GM18517 (cell line): ENCODE measurements around the gene NFATC1.

Experiments
- ATAC-seq: cut with Tn5 transposase; IDR thresholded peaks from one replicate; pipeline ENCODE4 v1.9.1; 2021; ENCODE audit warnings: mild to moderate bottlenecking, moderate library complexity; ENCODE audit not compliant: unreplicated experiment

NFATC1 gene

GRCh38 chr18:79484661-79485621, 89.2 kb downstream of the NFATC1 start:
- ATAC-seq: no peak

DNA sequence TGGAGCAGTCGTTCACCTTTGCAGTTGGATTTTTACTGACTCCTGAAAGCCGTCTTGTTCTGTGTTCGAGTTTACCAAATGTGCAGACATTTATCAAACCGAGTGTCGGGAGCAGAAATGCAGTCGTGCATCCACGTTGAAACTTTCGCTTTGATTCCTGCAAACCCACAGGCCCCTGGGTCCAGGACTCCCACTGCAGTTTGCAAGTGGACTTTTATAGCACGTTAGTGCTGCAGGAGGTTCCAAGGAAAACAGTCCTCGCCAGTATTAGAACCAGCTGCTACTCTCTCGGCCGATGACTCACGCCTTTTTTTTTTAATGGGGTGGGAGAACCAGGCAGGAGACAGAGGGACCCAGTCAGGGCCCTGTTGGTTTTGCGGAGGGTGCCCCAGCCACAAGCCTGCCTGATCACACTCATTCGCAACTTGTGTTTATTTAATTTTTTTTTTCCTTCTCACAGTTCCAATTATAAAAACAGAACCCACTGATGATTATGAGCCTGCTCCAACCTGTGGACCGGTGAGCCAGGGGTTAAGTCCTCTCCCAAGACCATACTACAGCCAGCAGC, 90.1 kb downstream of the NFATC1 start:
- no peak for ATAC-seq

GRCh38 chr18:79486356-79487182, 90.8 kb downstream of the NFATC1 start:
- no peak for ATAC-seq

- no peak for ATAC-seq
Measured at GRCh38 chr18:79487183-79487800, 91.6 kb downstream of the NFATC1 start.

DNA sequence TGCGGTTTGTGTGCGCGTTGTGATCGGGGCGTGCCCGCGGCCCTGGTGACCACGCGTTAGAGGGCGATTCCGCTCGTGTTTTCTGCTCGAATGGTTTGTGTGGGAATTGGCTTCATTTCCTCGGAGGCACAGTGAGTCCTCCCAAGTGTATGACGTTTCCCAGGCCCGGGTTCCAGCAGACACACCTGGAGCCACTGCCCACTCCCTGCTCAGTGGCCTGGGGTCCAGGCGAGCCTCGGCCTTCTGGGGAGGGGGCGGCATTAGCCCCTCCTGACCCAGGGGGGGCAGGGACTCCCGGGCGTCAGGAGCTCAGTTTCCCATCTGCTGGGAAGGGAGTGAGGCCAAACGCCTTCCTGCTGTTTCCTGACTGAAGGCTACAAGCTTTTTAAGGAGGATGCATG, 92.1 kb downstream of the NFATC1 start:
- ATAC-seq: no peak

DNA sequence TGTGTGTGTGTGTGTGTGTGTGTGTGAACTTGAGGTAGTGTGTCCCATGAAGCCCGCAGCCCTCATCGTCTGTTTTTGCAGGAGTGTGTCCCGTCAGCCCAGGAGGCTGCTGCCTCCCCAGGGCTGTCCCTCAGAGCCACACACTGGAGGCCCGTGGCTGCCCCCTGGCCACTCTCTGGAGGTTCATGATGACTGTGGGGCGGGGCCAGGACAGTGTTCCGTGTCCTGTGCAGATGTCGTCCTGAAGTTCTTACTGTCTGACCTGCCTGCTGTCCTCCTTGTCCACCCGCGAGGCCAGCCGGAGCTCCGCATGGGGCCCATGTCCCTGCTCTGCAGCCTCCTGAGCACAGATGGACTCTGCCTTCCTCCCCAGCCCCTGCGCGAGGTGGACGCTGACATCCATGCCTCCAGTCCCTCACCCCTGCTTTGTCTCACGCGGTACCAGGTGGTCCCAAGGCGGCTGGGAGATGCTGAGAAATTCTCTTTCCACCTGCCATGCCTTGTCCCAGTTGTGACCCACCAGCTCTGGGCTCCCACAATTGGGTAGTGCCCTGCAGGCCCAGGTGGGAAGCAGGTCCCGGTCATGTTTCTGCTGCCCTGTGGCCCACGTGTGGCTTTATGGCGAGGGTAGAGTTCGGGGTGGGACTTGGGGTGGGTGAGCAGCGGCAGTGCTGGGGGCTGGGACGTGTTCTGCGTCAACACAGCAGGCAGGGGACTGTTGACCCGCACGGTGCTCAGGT, 92.8 kb downstream of the NFATC1 start:
- ATAC-seq: no peak

GRCh38 chr18:79489051-79489898, 93.5 kb downstream of the NFATC1 start:
- no peak for ATAC-seq

DNA sequence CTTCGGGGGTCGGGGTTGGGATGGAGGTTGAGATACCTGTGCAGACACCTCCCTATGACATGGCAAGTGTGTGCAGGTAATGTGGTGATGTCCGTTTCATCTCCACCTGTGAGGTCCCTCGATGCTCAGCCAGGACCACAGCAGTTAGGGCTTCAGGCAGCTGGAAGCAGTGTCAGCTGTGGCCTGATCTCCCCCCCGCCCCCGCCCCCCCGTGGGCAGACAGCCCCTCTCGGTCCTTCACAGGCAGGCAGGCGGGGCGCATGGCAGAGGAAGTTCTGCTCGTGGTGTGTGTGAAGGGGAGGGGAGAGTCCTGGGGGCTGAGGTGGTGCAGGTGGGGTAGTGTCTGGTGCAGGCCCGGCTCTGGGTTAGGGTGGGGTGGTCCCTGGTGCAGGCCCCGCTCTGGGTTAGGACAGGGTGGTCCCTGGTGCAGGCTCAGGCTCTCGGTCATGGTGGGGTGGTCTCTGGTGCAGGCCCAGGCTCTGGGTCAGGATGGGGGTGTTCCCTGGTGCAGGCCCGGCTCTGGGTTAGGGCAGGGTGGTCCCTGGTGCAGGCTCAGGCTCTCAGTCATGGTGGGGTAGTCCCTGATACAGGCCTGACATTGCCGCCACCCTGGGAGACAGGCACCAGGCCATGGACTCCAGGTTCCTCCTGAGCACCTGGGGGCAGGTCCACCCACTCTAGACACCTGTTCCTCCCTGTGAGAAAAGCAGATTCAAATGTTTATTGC, 94.3 kb downstream of the NFATC1 start:
- ATAC-seq: no peak

DNA sequence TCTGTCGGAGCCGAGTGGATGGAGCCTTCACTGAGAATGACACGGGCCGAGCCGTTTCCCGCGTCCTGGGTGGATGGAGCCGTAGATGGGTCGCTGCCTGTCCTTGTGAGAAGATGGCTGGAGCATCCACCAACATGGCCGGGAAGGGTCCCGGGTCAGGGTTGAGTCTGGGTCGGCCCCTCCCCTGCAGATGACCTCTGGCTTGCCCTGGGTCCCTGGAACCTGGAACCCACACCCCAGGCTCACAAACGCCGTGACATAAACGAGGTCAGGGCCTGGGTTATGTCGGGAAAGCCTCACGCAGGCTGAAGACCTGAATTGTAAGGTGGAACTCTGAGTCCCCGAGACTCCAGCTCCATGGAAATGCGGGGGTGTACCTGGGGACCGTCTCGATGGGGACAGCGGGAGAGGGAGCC, 94.9 kb downstream of the NFATC1 start:
- ATAC-seq: no peak

GRCh38 chr18:79491081-79491551, 95.4 kb downstream of the NFATC1 start:
- no peak for ATAC-seq

- ATAC-seq: no peak
Measured at GRCh38 chr18:79493211-79493800, 97.6 kb downstream of the NFATC1 start.

- no peak for ATAC-seq
Measured at GRCh38 chr18:79493801-79494211, 98.1 kb downstream of the NFATC1 start.

DNA sequence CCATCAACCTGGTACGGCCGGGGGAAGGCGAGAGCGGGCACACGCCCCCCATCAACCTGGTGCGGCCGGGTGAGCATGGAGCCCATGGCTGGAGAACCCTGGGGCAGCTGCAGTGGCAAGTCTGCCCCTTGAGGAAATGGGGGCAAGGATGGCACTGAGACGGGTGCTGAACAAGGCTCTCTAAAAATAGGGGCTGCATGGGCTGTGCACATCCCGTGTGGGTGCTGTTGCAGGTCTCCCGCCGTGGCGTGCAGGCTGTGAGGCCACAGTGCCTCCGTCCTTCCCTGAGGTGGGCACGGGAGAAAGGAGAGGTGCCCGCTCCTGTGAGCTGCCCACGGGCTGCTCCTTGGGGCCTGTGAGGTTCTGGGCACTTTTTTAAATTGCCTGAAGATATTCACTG, 99.2 kb downstream of the NFATC1 start:
- ATAC-seq: no peak

DNA sequence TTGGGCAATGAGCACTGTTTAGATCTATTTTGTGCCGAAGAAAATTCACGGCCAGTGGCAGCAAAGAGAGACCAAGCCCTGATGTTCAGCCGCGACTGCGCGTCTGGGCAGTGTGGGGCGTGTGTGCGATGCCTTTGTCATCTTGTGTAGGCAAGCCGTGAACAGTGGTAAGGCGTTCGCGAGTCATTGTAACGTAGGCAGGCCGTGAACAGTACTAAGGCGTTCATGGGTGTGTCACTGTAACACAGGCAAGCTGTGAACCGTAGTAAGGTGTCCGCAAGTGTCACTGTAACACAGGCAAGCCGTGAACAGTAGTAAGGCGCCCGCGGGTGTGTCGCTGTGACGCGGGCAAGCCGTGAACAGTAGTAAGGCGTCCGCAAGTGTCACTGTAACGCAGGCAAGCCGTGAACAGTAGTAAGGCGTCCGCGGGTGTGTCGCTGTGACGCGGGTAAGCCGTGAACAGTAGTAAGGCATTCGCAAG, 99.9 kb downstream of the NFATC1 start:
- no peak for ATAC-seq

- no peak for ATAC-seq
Measured at GRCh38 chr18:79496237-79496977, 100.7 kb downstream of the NFATC1 start.

DNA sequence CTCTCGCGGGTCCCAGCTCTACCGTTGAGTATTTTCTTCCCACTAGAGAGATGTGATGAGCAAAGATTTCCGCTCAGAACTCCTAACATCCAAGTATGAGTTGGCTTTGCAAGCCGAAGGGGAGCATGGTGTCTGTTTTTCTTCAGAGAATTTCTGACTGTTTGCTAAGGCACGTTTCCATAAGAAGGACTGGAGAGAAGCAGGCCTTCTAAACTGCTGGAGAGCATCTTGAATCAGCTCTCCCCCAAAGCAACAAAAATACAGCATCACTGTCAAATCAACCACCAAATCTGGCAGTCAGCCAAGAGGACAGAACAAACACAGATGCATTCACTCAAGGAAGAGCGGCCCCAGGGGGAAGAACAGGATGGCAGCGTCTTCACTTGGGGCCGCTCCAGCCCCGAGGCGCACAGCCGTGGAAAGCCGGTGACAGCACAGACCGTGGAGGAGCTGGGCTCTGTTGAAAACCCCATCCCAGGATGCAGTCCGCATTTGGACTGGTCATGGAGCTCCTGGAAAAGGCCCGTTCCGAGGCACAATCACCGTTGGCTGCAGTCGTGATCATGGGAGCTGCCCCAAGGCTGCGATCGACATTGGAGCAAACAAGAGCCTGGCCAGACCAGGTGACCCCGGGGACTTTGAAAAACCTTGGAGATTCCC, 101.4 kb downstream of the NFATC1 start:
- no peak for ATAC-seq

DNA sequence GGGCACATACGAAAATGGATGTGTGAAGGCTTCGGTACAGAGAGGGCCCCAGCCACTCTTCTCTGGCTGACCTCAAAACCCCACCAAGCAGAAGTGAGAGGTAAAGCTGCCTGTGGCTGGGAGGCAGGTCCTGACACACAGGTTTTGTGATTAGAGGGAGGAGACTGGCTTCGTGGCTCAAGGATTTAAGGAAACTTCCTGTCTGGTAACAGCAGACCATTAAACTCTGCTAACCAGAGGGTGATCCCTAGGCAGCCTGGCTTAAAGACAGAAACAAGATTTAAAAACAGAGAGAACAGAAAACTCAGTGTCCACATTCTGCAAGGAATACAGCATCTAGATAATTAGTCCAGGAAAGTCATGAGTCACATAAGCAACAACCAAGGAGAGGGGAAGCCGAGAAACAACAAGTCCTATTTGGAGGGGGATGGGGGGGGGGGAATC, 101.9 kb downstream of the NFATC1 start:
- ATAC-seq: no peak
